Karpas-422 (cell line): ENCODE data around the gene RBM20. TPM values are rescaled to one million over a fixed set of nuclear protein-coding genes. Genes with fewer than 3 reads are reported as not detected.

Experiments used
- DNase-seq: peaks from one replicate; pipeline ENCODE4 v3.0.0-alpha.2; 2015
- H2AFZ ChIP-seq: fragments of 200-600 bp; sonication (generic); 2 replicates; pipeline ENCODE4 v1.6.1; 2014; ENCODE audit warnings: antibody characterized with exemption, low read length, mixed read lengths
- H3K27ac ChIP-seq: fragments of 200-600 bp; sonication (generic); 2 replicates; pipeline ENCODE4 v1.5.1; 2014; ENCODE audit warnings: mild to moderate bottlenecking, low read length, moderate library complexity
- H3K27me3 ChIP-seq: fragments of 200-600 bp; sonication (generic); 2 replicates; pipeline ENCODE4 v1.6.1; 2014; ENCODE audit warnings: low read length, mixed read lengths
- H3K36me3 ChIP-seq: fragments of 200-600 bp; sonication (generic); 2 replicates; pipeline ENCODE4 v1.6.1; 2014; ENCODE audit warnings: low read length, mixed read lengths; ENCODE audit not compliant: insufficient read depth
- H3K4me1 ChIP-seq: fragments of 200-600 bp; sonication (generic); 2 replicates; pipeline ENCODE4 v1.6.1; 2014; ENCODE audit warnings: mild to moderate bottlenecking, low read length, mixed read lengths
- H3K4me2 ChIP-seq: fragments of 200-600 bp; sonication (generic); 2 replicates; pipeline ENCODE4 v1.6.1; 2014; ENCODE audit warnings: low read length, low read depth, mild to moderate bottlenecking; ENCODE audit not compliant: poor library complexity, severe bottlenecking
- H3K4me3 ChIP-seq: fragments of 200-600 bp; sonication (generic); 2 replicates; pipeline ENCODE4 v1.5.1; 2014; ENCODE audit warnings: mild to moderate bottlenecking, antibody characterized with exemption, low read length, mixed read lengths
- H3K79me2 ChIP-seq: fragments of 200-600 bp; sonication (generic); 2 replicates; pipeline ENCODE4 v1.6.1; 2014; ENCODE audit warnings: mild to moderate bottlenecking, low read length, mixed read lengths
- H3K9ac ChIP-seq: fragments of 200-600 bp; sonication (generic); 2 replicates; pipeline ENCODE4 v1.6.0; 2014; ENCODE audit warnings: low read length
- H3K9me2 ChIP-seq: fragments of 200-600 bp; sonication (generic), shearing (Covaris generic); replicated peaks from 2 replicates; pipeline ENCODE4 v1.6.0; 2014; ENCODE audit warnings: mild to moderate bottlenecking, low read length, moderate library complexity; ENCODE audit not compliant: insufficient read depth
- H3K9me3 ChIP-seq: fragments of 300-700, 200-600 bp; sonication (generic); 2 replicates; pipeline ENCODE4 v1.6.1; 2014; ENCODE audit warnings: low read length, mixed read lengths
- H4K20me1 ChIP-seq: fragments of 200-600 bp; sonication (generic); 2 replicates; pipeline ENCODE4 v1.6.1; 2014; ENCODE audit warnings: mild to moderate bottlenecking, antibody characterized with exemption, low read length, low read depth; ENCODE audit not compliant: insufficient read depth
- total RNA-seq: library from RNA; depleted of rRNA; stranded (reverse); fragments of >200 nt; shearing (Covaris generic); gene quantifications from 2 replicates; pipeline ENCODE4 v1.2.3, GENCODE V29; 2014; ENCODE audit warnings: low replicate concordance

Gene RBM20
- total RNA-seq, 1 experiment from 2014 or later, result not detected

DNA sequence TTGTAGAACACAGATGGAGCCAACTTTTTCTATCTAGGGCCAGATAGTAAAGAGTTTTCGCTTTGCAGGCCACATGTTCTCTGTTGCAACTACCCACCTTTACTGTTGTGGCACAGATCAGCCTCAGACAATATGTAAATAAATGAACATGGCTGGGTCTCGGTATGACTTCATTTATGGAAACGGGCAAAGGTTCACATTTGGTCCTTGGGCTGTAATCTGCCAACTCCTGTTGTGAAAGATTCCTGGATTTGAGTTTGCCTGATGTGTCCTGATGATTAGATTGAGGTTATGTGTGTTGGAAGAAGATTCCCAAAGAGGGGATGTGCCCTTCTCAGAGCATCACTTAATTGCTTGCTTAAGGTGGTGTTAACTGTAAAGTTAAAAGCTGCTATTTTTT lies 38.2 kb downstream of the RBM20 start:
- H2AFZ ChIP-seq, result no peak overlapping the region
- H3K4me3 ChIP-seq, result no peak overlapping the region
- H3K36me3 ChIP-seq, result no peaks in the 10 kb centered on the region
- H3K4me2 ChIP-seq, result no peak overlapping the region
- no peak for DNase-seq
- H3K79me2 ChIP-seq, result no peaks in the 10 kb centered on the region
- no peaks in the 10 kb centered on the region for H4K20me1 ChIP-seq
- H3K9ac ChIP-seq, result no peak overlapping the region
- H3K9me2 ChIP-seq, result no peaks in the 10 kb centered on the region
- no peaks in the 10 kb centered on the region for H3K9me3 ChIP-seq
- H3K4me1 ChIP-seq, result no peaks in the 10 kb centered on the region
- H3K27ac ChIP-seq, result no peak overlapping the region
- H3K27me3 ChIP-seq, result no peaks in the 10 kb centered on the region

DNA sequence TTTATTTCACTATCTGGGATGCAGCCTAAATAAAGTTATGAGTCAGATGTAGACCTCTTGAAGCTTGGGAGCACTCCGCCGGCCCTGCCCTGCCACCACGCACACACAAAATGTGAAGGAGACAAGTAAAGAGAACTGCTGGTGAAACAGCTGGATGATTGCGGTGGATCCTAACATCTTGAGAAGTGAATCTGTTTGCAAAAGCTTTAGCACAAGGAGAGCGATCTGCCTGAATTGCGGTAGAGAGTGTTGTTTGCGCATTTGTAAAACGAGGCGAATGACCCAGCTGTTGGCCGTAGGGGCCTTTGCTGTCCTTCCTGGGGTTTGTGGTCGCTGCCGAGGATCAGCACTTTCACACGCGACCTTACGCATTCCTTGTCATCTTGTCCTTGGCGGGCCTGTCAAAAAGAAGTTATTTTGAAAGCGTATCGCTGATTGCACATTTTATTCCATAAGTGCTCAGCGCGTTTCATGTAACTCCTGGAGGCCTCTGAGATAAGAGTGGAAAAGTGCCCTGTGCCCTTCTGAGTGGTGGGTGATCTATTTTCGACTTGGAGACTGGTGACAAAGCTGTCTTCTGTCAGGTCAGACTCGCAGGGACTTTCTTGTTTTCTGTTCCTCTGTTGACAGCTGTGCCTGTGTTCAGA lies 40.8 kb downstream of the RBM20 start:
- Histone ChIP-seq H3K4me3 (no peak overlapping the region), H4K20me1 (no peaks in the 10 kb centered on the region), H3K4me2 (no peak overlapping the region)

GRCh38 chr10:110686047-110686446 lies 41.9 kb downstream of the RBM20 start:
- no peak overlapping the region for H3K4me2 ChIP-seq
- H2AFZ ChIP-seq, result no peak overlapping the region
- DNase-seq, result no peak
- no peaks in the 10 kb centered on the region for H3K4me1 ChIP-seq
- no peaks in the 10 kb centered on the region for H3K27me3 ChIP-seq
- H4K20me1 ChIP-seq, result no peaks in the 10 kb centered on the region
- H3K9ac ChIP-seq, result no peak overlapping the region
- no peak overlapping the region for H3K27ac ChIP-seq
- no peaks in the 10 kb centered on the region for H3K9me2 ChIP-seq
- no peaks in the 10 kb centered on the region for H3K9me3 ChIP-seq
- H3K4me3 ChIP-seq, result no peak overlapping the region
- no peaks in the 10 kb centered on the region for H3K36me3 ChIP-seq
- H3K79me2 ChIP-seq, result no peaks in the 10 kb centered on the region

More for the DNA sequence above, 40.8 kb downstream of the RBM20 start:
- Histone ChIP-seq H3K9me3 (no peaks in the 10 kb centered on the region), H2AFZ (no peak overlapping the region), H3K4me1 (no peaks in the 10 kb centered on the region), H3K27me3 (no peaks in the 10 kb centered on the region), H3K27ac (no peak overlapping the region), H3K79me2 (no peaks in the 10 kb centered on the region), H3K9ac (no peak overlapping the region), H3K36me3 (no peaks in the 10 kb centered on the region), H3K9me2 (no peaks in the 10 kb centered on the region)
- DNase-seq, result no peak

DNA sequence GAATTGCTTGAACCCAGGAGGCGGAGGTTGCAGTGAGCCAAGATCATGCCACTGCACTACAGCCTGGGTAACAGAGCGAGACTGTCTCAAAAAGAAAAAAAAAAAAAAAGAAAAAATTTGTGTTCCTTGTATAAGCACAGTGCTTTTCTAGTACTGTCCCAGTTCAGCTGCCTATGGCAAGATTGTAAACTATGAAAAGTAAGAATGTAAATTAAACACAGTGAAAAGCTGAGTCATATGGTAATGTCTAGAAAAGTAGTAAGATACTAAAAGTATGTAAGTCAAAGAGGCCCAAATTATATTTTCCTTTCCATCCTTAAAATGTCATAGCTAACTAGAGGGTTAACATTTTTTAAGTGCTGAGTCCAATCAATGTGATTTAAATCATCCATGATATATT lies 42.8 kb downstream of the RBM20 start:
- Histone ChIP-seq H3K79me2 (no peaks in the 10 kb centered on the region), H4K20me1 (no peaks in the 10 kb centered on the region), H3K9me2 (no peaks in the 10 kb centered on the region), H3K27me3 (no peaks in the 10 kb centered on the region), H3K4me1 (no peaks in the 10 kb centered on the region), H2AFZ (no peak overlapping the region), H3K9me3 (no peaks in the 10 kb centered on the region), H3K9ac (no peak overlapping the region), H3K4me3 (no peak overlapping the region), H3K36me3 (no peaks in the 10 kb centered on the region), H3K27ac (no peak overlapping the region), H3K4me2 (no peak overlapping the region)
- no peak for DNase-seq

GRCh38 chr10:110687400-110687799 lies 43.3 kb downstream of the RBM20 start:
- 0 out of 2 replicates have a peak, but pooled peaks cover 2% of the 10 kb centered on the region for H3K27me3 ChIP-seq
- no peaks in the 10 kb centered on the region for H3K4me1 ChIP-seq
- no peaks in the 10 kb centered on the region for H4K20me1 ChIP-seq
- H3K4me3 ChIP-seq, result no peak overlapping the region
- no peak overlapping the region for H3K27ac ChIP-seq
- no peaks in the 10 kb centered on the region for H3K9me2 ChIP-seq
- DNase-seq, result no peak
- H2AFZ ChIP-seq, result no peak overlapping the region
- no peak overlapping the region for H3K9ac ChIP-seq
- no peak overlapping the region for H3K4me2 ChIP-seq
- no peaks in the 10 kb centered on the region for H3K79me2 ChIP-seq
- H3K36me3 ChIP-seq, result no peaks in the 10 kb centered on the region
- no peaks in the 10 kb centered on the region for H3K9me3 ChIP-seq

DNA sequence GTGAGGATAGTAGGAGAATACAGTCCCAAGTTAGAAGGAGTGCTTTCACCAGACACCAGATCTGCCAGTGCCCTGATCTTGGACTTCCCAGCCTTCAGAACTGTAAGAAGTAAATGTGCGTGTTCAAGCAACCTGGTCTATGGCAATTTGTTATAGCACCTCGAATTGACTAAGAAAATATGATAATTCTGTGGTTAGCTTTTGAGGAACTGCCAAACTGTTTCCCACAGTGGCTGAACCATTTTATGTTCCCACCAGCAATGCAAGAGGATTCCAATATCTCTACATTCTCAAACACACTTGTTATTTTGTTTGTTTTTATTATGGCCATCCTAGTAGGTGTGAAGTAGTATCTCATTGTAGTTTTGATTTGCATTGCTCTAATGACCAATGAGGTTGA lies 47.0 kb downstream of the RBM20 start:
- no peak overlapping the region for H2AFZ ChIP-seq
- H3K79me2 ChIP-seq, result no peaks in the 10 kb centered on the region
- no peak overlapping the region for H3K27ac ChIP-seq
- DNase-seq, result no peak
- no peaks in the 10 kb centered on the region for H3K9me3 ChIP-seq
- no peaks in the 10 kb centered on the region for H3K36me3 ChIP-seq
- no peak overlapping the region for H3K4me3 ChIP-seq
- no peaks in the 10 kb centered on the region for H3K9me2 ChIP-seq
- no peak overlapping the region for H3K4me2 ChIP-seq
- H3K4me1 ChIP-seq, result no peaks in the 10 kb centered on the region
- H3K9ac ChIP-seq, result no peak overlapping the region
- H3K27me3 ChIP-seq, result 0 out of 2 replicates have a peak, but pooled peaks cover 2% of the 10 kb centered on the region
- H4K20me1 ChIP-seq, result no peaks in the 10 kb centered on the region

DNA sequence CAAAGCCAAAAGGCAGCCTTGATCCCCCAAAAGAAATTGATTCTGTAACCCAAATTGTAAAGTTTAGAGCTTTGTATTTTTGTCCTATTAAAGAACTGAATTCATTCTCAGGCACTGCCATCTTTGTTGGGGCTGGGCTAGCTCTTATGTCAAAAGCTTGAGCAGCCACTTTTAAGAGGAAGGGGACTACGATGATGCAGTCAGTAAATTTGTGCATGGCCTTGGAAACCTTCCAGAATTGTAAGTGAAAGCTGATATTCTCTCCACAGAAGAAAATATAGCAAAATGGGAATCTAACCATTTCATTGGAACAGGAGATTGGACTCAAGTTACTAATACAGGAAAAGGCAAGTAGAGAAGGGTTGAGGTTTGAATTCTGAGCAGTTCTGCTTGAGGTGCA lies 50.1 kb downstream of the RBM20 start:
- H4K20me1 ChIP-seq, result no peaks in the 10 kb centered on the region; the same call in 1 of the 2 replicates
- no peak overlapping the region for H3K9ac ChIP-seq
- DNase-seq, result no peak
- H2AFZ ChIP-seq, result no peak overlapping the region
- H3K79me2 ChIP-seq, result no peaks in the 10 kb centered on the region
- no peaks in the 10 kb centered on the region for H3K36me3 ChIP-seq
- 0 out of 2 replicates have a peak, but pooled peaks cover 2% of the 10 kb centered on the region for H3K27me3 ChIP-seq
- no peaks in the 10 kb centered on the region for H3K9me3 ChIP-seq
- H3K4me2 ChIP-seq, result no peak overlapping the region
- no peaks in the 10 kb centered on the region for H3K4me1 ChIP-seq
- H3K4me3 ChIP-seq, result no peak overlapping the region
- H3K27ac ChIP-seq, result no peak overlapping the region
- no peaks in the 10 kb centered on the region for H3K9me2 ChIP-seq

- H3K4me2 ChIP-seq, result no peak overlapping the region
- no peaks in the 10 kb centered on the region for H3K9me3 ChIP-seq
- no peaks in the 10 kb centered on the region for H3K36me3 ChIP-seq
- no peaks in the 10 kb centered on the region for H3K9me2 ChIP-seq
- H3K79me2 ChIP-seq, result no peaks in the 10 kb centered on the region
- no peak for DNase-seq
- H3K4me3 ChIP-seq, result no peak overlapping the region
- no peak overlapping the region for H3K27ac ChIP-seq
- no peak overlapping the region for H2AFZ ChIP-seq
- H3K27me3 ChIP-seq, result 0 out of 2 replicates have a peak, but pooled peaks cover 2% of the 10 kb centered on the region
- H3K4me1 ChIP-seq, result no peaks in the 10 kb centered on the region
- no peaks in the 10 kb centered on the region; the same call in 1 of the 2 replicates for H4K20me1 ChIP-seq
- no peak overlapping the region for H3K9ac ChIP-seq
Observed at GRCh38 chr10:110694820-110695538, 50.8 kb downstream of the RBM20 start.
